ENCODE measurements around the gene NHLRC2. TPM values are rescaled to one million over a fixed set of nuclear protein-coding genes. Genes with fewer than 3 reads are reported as not detected.
A peak's percentile ranks its signal among the peaks of the same experiment; 100 is the strongest.

The NHLRC2 gene
- total and polyA plus RNA-seq, 2 experiments from 2014 or later: 7.8 to 22.8 TPM

DNA sequence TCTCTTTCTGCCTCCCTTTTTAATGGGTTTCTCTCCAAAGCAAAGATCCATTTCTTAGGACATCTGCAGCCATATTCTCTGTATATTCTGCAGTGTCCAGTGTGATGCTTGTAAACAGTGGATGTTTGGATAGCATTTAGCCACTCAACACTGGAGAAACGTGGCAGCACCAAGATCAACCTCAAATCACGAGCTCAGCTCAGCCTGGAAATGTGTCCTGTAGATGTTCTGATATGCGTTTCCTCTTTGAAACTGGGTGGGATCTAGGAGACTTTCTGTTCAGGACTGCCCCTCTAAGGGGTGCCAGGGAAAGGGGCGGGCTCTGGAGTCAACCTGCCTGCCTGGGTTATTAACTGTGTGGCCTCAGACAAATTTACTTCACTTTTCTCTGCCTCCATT is 91.2 kb downstream of the NHLRC2 start:
- Histone ChIP-seq H3K4me3 (no peak overlapping the region), H2AFZ (no peak overlapping the region), H3K4me1 (ENCODE audit: insufficient read depth) (peaks cover 6% of the 10 kb centered on the region), H3K79me2 (no peaks in the 10 kb centered on the region), H3K4me2 (no peak overlapping the region), H3K36me3 (replicated peaks; ENCODE audit: insufficient read depth, low read depth) (no peaks in the 10 kb centered on the region), H3K9me2 (replicated peaks; ENCODE audit: insufficient read depth) (no peaks in the 10 kb centered on the region), H3K27ac (peak overlapping the region; percentile 16), H3K27me3 (no peaks in the 10 kb centered on the region), H3K9me3 (ENCODE audit: low read depth) (no peaks in the 10 kb centered on the region), H4K20me1 (ENCODE audit: insufficient read depth, poor library complexity, severe bottlenecking) (no peaks in the 10 kb centered on the region)
- no peak for DNase-seq (ENCODE audit: low spot score)
- TF ChIP-seq, protein P1, sequence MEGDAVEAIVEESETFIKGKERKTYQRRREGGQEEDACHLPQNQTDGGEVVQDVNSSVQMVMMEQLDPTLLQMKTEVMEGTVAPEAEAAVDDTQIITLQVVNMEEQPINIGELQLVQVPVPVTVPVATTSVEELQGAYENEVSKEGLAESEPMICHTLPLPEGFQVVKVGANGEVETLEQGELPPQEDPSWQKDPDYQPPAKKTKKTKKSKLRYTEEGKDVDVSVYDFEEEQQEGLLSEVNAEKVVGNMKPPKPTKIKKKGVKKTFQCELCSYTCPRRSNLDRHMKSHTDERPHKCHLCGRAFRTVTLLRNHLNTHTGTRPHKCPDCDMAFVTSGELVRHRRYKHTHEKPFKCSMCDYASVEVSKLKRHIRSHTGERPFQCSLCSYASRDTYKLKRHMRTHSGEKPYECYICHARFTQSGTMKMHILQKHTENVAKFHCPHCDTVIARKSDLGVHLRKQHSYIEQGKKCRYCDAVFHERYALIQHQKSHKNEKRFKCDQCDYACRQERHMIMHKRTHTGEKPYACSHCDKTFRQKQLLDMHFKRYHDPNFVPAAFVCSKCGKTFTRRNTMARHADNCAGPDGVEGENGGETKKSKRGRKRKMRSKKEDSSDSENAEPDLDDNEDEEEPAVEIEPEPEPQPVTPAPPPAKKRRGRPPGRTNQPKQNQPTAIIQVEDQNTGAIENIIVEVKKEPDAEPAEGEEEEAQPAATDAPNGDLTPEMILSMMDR (IDR thresholded peaks at IDR 0.05; ENCODE audit: poor library complexity): no peak
- TF ChIP-seq EZH2 (IDR thresholded peaks at IDR 0.05; ENCODE audit: borderline replicate concordance) (no peak), EZH2phosphoT487 (IDR thresholded peaks at IDR 0.05; ENCODE audit: low read depth, severe bottlenecking, unreplicated experiment) (no peak)
- 93% methylated on average over 4 of the region's 4 CpGs for WGBS (ENCODE audit: low lambda C conversion rate, missing lambda C conversion rate)

DNA sequence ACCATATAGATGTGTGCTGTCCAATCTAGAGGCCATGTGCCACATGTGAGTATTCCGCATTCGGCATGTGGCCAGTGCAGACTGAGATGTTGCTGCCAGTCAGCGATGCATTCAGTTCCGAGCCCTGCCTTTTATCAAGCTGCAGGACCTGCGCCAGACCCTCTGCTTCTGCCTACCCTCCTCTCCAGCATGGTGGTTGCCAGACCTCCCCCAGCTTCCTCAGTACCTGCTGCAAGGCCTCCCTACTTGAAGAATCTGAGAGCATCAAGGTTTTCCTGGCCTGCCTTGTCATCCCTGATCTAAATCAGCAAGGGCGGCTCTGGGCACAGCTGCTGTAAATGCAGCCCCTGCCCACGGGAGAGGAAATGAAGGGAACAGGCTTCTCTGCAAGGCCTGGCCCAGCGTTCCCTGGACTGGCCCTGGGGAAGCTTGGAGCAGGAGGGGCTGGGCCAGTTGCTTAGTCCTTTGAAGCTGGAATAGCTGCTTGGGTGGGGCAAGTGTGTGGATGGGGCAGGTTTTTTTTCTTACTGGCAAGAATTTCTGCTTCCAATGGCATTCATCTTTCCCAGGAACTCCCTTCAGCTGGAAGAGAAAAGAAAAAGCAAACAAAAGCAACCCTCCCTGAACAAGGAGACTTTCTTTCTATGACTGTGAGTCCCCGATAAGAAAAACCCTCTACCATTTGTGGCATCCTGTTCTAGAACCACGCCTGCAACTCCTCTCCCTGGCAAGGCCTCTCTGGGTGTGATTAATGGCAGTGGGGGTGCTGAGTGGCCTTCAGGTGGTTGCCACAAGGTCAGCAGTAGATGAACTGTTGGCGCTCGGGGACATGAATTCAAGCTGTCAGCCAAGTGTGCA is 93.0 kb downstream of the NHLRC2 start:
- Histone ChIP-seq H3K36me3 (replicated peaks; ENCODE audit: insufficient read depth, low read depth) (no peaks in the 10 kb centered on the region), H3K4me2 (peak overlapping the region; percentile 16), H4K20me1 (ENCODE audit: insufficient read depth, poor library complexity, severe bottlenecking) (no peaks in the 10 kb centered on the region), H3K9me2 (replicated peaks; ENCODE audit: insufficient read depth) (no peaks in the 10 kb centered on the region), H3K27me3 (no peaks in the 10 kb centered on the region), H3K9me3 (ENCODE audit: low read depth) (no peaks in the 10 kb centered on the region), H2AFZ (no peak overlapping the region), H3K4me1 (ENCODE audit: insufficient read depth) (peaks cover 6% of the 10 kb centered on the region), H3K79me2 (no peaks in the 10 kb centered on the region), H3K27ac (peak overlapping the region; percentile 83), H3K4me3 (no peak overlapping the region)
- WGBS (ENCODE audit: low lambda C conversion rate, missing lambda C conversion rate): 71% methylated on average over 12 of the region's 12 CpGs
- TF ChIP-seq EZH2 (IDR thresholded peaks at IDR 0.05; ENCODE audit: borderline replicate concordance): no peak
- no peak for TF ChIP-seq EZH2phosphoT487 (IDR thresholded peaks at IDR 0.05; ENCODE audit: low read depth, severe bottlenecking, unreplicated experiment)
- TF ChIP-seq, protein P1 (IDR thresholded peaks at IDR 0.05; ENCODE audit: poor library complexity): no peak
- peak; percentile 54 for DNase-seq (ENCODE audit: low spot score)

DNA sequence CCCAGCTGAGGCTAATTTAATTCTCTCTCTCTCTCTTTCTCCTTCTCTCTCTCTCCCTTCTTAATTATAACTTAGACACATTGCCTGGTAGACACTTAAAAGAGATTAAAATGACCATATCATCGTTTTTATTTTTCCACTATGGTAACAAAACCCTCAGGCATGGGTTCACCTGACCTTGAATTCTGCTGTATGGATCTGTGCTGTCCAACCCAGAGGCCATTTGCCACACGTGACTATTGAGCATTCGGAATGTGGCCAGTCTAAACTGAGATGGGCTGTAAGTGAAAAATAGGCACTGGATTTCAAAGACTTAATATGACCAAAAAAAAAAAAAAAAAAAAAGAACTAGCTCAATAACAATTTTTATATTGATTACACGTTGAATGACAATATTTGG is 93.6 kb downstream of the NHLRC2 start:
- no peak for DNase-seq (ENCODE audit: low spot score)
- H3K79me2 ChIP-seq: no peaks in the 10 kb centered on the region
- H3K9me3 ChIP-seq (ENCODE audit: low read depth): no peaks in the 10 kb centered on the region
- TF ChIP-seq, protein P1 (IDR thresholded peaks at IDR 0.05; ENCODE audit: poor library complexity): no peak
- no peak for TF ChIP-seq EZH2 (IDR thresholded peaks at IDR 0.05; ENCODE audit: borderline replicate concordance)
- no peak overlapping the region for H3K4me3 ChIP-seq
- peaks cover 6% of the 10 kb centered on the region for H3K4me1 ChIP-seq (ENCODE audit: insufficient read depth)
- no peaks in the 10 kb centered on the region for H4K20me1 ChIP-seq (ENCODE audit: insufficient read depth, poor library complexity, severe bottlenecking)
- no peak overlapping the region for H2AFZ ChIP-seq
- H3K9me2 ChIP-seq (replicated peaks; ENCODE audit: insufficient read depth): no peaks in the 10 kb centered on the region
- no peaks in the 10 kb centered on the region for H3K36me3 ChIP-seq (replicated peaks; ENCODE audit: insufficient read depth, low read depth)
- no peaks in the 10 kb centered on the region for H3K27me3 ChIP-seq
- H3K27ac ChIP-seq: peak overlapping the region; percentile 83
- WGBS (ENCODE audit: low lambda C conversion rate, missing lambda C conversion rate): 69% methylated on average over 4 of the region's 4 CpGs
- no peak overlapping the region for H3K4me2 ChIP-seq

All from hepatocyte (in vitro differentiated cells).